ENCODE results near the gene APBA2.

The APBA2 gene

DNA sequence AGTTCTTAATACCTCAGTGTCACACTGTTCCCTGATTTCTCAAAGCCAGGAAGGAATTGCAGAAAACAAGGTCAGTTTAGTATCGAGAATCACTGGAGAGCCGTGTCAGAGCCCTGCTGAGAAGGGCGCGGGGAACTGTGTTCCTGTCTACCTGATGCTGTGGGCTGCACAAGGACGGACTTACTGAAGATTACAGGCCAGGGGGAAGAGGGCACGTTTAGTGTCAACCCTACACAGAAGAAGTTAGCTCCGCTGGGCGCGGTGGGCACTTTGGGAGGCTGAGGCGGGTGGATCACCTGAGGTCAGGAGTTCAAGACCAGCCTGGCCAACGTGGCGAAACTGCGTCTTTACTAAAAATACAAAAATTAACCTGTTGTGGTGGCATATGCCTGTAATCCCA lies 104.1 kb downstream of the APBA2 start:
- intact Hi-C loops (cut with DNase I): loop anchor here (5.0 kb wide), 1 partner anchor 102 kb away; no protein-coding TSS in a partner anchor
- peak in 2 of 10 donors; percentile 60 to 81 for DNase-seq

- intact Hi-C loops (cut with DNase I): no loop called here
- no peak for DNase-seq
Measured at GRCh38 chr15:28990390-28990789, 104.6 kb downstream of the APBA2 start.

GRCh38 chr15:28991236-28992171 lies 105.7 kb downstream of the APBA2 start:
- intact Hi-C loops (cut with DNase I): no loop called here
- peak in 7 of 10 donors; percentile 44 to 95 (median 61) for DNase-seq

DNA sequence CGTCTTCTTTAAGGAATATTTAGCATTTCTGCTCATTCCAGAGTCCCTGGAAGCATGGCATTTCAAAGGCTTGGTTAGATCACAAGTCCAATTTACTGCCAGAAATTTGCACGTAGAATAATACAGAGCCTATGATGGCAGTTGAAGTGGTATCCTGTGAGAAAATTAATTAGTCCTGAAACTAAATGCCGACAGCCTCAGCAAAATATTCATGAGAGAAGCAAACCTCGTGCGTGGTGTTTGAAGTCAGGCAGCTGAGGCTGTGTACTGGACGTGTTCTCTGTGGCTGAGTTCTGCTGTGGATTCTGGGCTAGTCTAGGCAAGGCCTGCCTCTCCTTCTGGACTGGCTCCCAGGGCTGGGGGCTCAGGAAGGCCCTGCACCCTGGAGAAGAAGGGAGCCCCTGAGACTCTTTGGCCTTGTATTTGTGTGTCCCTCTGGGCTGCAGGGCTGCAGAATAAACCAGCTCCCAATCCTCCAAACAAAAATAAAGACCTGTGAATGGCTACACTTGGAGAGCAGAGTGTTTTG lies 106.6 kb downstream of the APBA2 start:
- intact Hi-C loops (cut with DNase I): no loop called here
- DNase-seq: peak in 1 of 10 donors; percentile 54

DNA sequence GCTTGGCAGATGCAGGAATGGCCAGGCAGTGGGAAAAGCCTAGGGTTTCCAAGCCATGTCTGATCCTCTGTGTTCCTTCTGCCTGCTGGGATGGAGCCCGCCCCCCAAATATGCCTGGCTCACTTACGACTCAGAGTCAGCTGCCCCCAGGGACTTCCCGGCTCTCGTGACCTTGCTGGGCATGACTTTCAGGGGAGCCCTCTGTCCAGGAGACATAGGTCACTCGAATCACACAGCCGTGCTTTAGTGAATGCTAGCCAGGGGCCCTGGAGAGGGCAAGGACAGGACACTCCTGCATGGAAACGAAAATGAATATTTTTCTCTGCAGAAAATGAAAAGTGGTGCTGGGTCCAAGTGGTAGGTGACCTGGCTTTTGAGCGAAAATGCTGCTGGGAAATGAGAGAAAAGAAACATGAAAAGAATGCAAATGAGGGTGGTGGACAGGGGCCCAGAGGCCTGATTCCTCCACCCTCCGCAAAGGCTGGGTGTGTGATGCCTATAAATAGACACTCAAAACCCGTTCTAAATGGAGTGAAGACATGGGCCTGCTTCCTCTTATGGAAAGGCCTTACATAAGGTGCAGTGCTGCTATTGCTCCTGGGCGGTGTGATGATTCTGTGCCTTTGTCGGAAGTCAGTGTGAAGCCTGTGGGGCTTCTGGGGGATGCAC lies 107.4 kb downstream of the APBA2 start:
- DNase-seq: peak in 4 of 10 donors; percentile 41 to 86 (median 65)
- intact Hi-C loops (cut with DNase I): no loop called here

GRCh38 chr15:28993720-28994053 lies 107.9 kb downstream of the APBA2 start:
- intact Hi-C loops (cut with DNase I): no loop called here
- peak in 1 of 10 donors; percentile 39 for DNase-seq

GRCh38 chr15:28994142-28994830 lies 108.5 kb downstream of the APBA2 start:
- no peak for DNase-seq
- intact Hi-C loops (cut with DNase I): no loop called here

DNA sequence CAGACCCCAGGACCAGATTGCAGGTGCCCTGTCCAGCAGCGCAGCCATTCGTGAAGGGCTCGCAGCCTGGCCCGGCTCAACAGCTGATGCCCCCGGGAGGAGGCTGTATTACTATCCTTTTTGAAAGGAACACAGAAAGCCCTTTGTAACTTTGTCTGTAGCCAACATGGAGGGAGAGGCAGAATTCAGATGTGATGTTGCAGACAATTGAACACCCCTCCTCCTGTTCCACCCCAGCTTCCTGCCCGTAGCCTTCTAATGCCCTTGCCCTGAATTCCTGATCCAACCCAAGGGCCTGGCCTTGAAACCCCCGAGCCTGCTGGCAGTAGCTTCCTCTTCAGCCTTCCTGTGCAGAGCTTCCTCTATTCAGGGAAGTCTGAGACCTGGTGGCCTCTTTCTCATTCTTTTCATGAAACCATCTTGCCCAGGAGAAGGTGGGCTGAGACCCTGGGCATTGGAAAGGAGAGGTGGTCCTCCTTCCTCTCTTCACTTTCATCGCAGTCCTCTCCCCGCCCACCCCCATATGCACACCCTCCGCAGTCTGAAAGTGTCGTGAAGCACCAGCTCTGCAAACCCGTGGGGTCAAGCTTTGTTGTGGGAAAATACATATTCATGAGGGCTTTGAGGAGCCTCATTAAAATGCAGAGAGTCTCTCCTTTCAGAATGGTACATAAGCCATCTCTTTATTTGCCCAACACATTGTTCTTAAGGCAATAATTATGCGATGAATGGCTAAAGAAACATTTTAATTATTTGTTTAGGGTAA lies 109.2 kb downstream of the APBA2 start:
- peak in 6 of 10 donors; percentile 55 to 91 (median 62) for DNase-seq
- intact Hi-C loops (cut with DNase I): no loop called here

DNA sequence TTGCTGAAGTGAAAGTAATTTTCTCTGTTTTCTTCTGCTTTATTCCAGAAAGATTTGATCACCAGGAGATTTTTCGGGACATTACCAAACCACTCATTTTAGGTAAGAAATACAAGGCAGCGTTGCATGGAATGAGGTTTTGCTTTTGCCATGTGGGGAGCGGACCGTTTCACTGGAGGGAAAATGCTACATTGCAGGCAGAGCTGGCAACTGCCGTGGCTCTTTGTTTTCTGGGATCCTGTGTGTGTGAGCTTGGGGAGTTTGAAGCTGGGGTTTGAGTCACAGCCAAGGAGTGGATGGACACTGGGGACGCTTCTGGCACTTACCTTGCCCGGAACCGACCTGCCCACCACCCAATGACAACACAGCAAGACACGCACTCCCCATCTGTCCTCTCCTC lies 109.9 kb downstream of the APBA2 start:
- intact Hi-C loops (cut with DNase I): no loop called here
- DNase-seq: peak in 3 of 10 donors; percentile 26 to 67 (median 51)

GRCh38 chr15:28996289-28996688 lies 110.5 kb downstream of the APBA2 start:
- peak in 1 of 10 donors; percentile 78 for DNase-seq
- intact Hi-C loops (cut with DNase I): no loop called here

- no peak for DNase-seq
- intact Hi-C loops (cut with DNase I): no loop called here
Measured at GRCh38 chr15:28996953-28997352, 111.2 kb downstream of the APBA2 start.

- no peak for DNase-seq
- intact Hi-C loops (cut with DNase I): no loop called here
Measured at GRCh38 chr15:28997791-28998190, 112.0 kb downstream of the APBA2 start.

- no peak for DNase-seq
- intact Hi-C loops (cut with DNase I): no loop called here
Measured at GRCh38 chr15:28998511-28998910, 112.7 kb downstream of the APBA2 start.

- DNase-seq: no peak
- intact Hi-C loops (cut with DNase I): no loop called here
Measured at GRCh38 chr15:29003191-29003839, 117.5 kb downstream of the APBA2 start.

DNA sequence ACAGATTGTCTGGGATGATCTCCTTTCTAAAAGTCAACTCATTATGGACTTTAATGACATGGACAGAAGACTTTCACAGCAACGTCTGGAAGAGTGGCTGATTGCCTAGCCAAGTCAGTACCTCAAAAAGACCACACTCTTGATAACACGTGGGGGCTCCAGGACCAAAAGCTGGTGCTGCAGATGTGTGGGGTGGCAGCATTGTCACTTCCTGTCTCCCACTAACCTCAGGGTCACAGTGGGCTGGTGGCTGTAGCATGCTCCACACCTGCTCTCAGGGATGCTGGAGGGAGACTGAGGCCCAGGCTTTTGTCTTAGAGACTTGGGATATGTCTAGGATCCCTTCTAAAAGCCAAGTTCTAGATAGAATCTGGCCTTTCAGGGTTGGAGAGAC lies 118.1 kb downstream of the APBA2 start:
- intact Hi-C loops (cut with DNase I): no loop called here
- no peak for DNase-seq

DNA sequence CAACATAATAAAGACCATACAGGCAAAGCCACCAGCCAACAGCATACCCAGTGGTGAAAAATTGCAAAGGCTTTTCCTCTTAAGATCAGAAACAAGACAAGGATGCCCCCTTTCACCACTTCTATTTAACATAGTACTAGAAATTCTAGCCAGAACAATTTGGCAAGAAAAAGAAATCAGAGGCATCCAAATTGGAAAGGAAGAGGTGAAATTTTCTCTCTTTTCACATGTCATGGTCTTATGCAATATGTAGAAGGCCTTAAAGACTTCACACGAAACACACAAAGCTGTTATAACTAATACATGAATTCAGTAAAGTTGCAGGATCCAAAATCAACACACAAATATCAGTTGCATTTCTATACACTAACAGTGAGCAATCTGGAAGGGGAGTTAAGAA lies 120.2 kb downstream of the APBA2 start:
- DNase-seq: no peak
- intact Hi-C loops (cut with DNase I): no loop called here

- DNase-seq: no peak
- intact Hi-C loops (cut with DNase I): no loop called here
Measured at GRCh38 chr15:29008846-29009245, 123.1 kb downstream of the APBA2 start.

GRCh38 chr15:29012097-29012496 lies 126.3 kb downstream of the APBA2 start:
- intact Hi-C loops (cut with DNase I): no loop called here
- no peak for DNase-seq

GRCh38 chr15:29014493-29014892 lies 128.7 kb downstream of the APBA2 start:
- intact Hi-C loops (cut with DNase I): no loop called here
- peak in 1 of 10 donors; percentile 58 for DNase-seq

DNA sequence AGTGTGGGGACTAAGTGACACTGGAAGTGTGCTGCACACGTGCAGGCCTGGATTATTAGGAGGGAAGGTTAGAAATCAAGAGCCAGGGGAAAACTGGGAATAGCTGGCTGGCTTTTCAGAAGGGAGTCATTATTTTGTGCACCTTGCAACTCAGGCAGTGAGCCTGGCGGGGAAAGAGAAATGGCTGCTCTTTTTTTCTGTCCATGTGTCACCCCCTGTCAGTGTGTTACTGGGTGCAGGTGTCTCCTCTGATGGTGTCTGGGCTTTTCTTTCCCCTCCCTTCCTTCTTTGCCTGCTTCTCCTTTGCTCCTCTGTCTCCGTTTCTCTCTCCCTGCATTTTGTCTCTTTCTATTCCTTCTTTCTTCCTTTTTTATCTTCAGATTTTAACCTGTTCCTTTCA lies 130.7 kb downstream of the APBA2 start:
- intact Hi-C loops (cut with DNase I): no loop called here
- DNase-seq: no peak

Data from posterior cingulate gyrus (tissue), 11 donors.